MM.1S (cell line): Measurements from ENCODE around the gene MROH2A.

ENCODE experiments used
- DNase-seq: peaks from one replicate; pipeline ENCODE4 v3.0.0-alpha.2; 2015
- H2AFZ ChIP-seq: fragments of 300-600 bp; sonication (generic); 2 replicates; pipeline ENCODE4 v1.6.0; 2016; ENCODE audit warnings: antibody characterized with exemption, low read length
- H3F3A ChIP-seq: fragments of 300-600 bp; sonication (generic); 2 replicates; pipeline ENCODE4 v1.6.1; 2016; ENCODE audit warnings: mild to moderate bottlenecking, antibody characterized with exemption, low read length, moderate library complexity, mixed read lengths; ENCODE audit not compliant: insufficient read depth
- H3K27ac ChIP-seq: fragments of 300-600 bp; sonication (generic); 2 replicates; pipeline ENCODE4 v1.5.1; 2016; ENCODE audit warnings: mild to moderate bottlenecking, low read length
- H3K27me3 ChIP-seq: fragments of 300-600 bp; sonication (generic); replicated peaks from 2 replicates; pipeline ENCODE4 v1.6.0; 2016; ENCODE audit warnings: low read length; ENCODE audit not compliant: insufficient read depth
- H3K36me3 ChIP-seq: fragments of 300-600 bp; sonication (generic); replicated peaks from 2 replicates; pipeline ENCODE4 v1.6.1; 2016; ENCODE audit warnings: mild to moderate bottlenecking, low read length, mixed read lengths; ENCODE audit not compliant: insufficient read depth
- H3K4me1 ChIP-seq: fragments of 300-600 bp; sonication (generic); 2 replicates; pipeline ENCODE4 v1.6.1; 2016; ENCODE audit warnings: low read length, mixed read lengths
- H3K4me2 ChIP-seq: fragments of 300-600 bp; sonication (generic); 2 replicates; pipeline ENCODE4 v1.6.0; 2016; ENCODE audit warnings: low read depth, low read length
- H3K4me3 ChIP-seq: fragments of 300-600 bp; sonication (generic); 2 replicates; pipeline ENCODE4 v1.5.1; 2016; ENCODE audit warnings: low read length, mixed read lengths
- H3K79me2 ChIP-seq: fragments of 300-600 bp; sonication (generic); 2 replicates; pipeline ENCODE4 v1.6.1; 2016; ENCODE audit warnings: mixed run types, low read length, mixed read lengths
- H3K9ac ChIP-seq: fragments of 300-600 bp; sonication (generic); 2 replicates; pipeline ENCODE4 v1.6.1; 2016; ENCODE audit warnings: low read length, mixed read lengths
- H3K9me2 ChIP-seq: fragments of 300-600 bp; sonication (generic); replicated peaks from 2 replicates; pipeline ENCODE4 v1.6.1; 2016; ENCODE audit warnings: mild to moderate bottlenecking, low read length, mixed read lengths; ENCODE audit not compliant: insufficient read depth
- H3K9me3 ChIP-seq: fragments of 300-600 bp; sonication (generic); replicated peaks from 2 replicates; pipeline ENCODE4 v1.6.1; 2016; ENCODE audit warnings: mild to moderate bottlenecking, low read length, mixed read lengths; ENCODE audit not compliant: insufficient read depth
- H4K20me1 ChIP-seq: fragments of 300-600 bp; sonication (generic); 2 replicates; pipeline ENCODE4 v1.6.1; 2016; ENCODE audit warnings: mild to moderate bottlenecking, low read length, moderate library complexity, mixed read lengths; ENCODE audit not compliant: insufficient read depth
- EZH2 ChIP-seq: fragments of 300-600 bp; sonication (generic); optimal IDR thresholded peaks from 2 replicates; pipeline ENCODE3; 2017; ENCODE audit warnings: low read depth, mild to moderate bottlenecking, antibody characterized with exemption, low read length, mixed read lengths
- EZH2phosphoT487 ChIP-seq: fragments of 300-600 bp; sonication (generic); IDR thresholded peaks from 2 replicates; pipeline ENCODE4 v1.6.1; 2018; ENCODE audit warnings: antibody characterized with exemption, low read length
- TF ChIP-seq, protein P1 (sequence below): fragments of 300-600 bp; sonication (generic); IDR thresholded peaks from 2 replicates; pipeline ENCODE4 v1.5.1; 2016; ENCODE audit warnings: antibody characterized with exemption, low read length, mixed read lengths

MROH2A gene

DNA sequence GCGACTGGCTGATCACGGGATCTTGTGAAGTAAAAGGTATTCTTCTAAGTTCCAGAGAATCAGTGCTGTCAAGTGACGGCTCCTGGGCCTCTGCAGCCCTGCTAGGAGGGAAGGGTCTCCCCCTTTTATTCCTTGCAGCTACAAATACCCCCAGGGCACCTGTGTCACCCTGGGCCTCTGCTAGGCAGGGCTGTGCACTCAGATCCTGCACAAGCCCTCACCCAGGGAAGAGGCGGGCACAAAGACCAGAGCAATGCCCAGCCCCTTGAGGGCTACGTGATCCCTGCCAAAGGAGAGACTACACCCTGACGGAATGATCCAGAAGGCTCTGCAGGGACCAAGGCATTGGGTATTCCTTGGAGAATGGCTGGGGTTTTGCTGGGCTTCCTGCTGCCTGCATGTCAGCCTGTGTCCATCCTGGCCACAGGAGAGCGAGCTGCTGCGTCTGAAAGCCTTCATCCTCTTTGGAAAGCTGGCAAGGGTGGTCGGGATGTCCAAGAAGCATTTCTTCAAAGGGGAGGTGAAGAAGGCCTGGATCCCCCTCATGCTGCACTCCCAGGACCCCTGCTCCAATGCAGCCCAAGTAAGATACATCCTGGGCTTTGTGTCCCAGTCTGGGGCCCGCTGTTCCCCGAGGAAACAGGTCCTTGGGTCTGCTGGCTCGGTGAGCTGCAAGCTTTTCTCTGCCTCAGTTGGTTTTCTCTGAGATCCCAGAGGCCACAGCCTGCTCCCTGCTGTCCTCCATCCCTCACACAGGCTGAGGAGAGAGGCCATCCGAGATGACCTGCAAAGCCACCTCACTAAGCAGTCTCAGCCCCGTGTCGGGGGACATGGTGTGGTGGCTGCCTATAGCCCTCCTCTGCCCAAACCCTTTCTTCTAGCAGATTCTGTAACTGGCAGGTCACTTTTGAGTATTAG is 51.3 kb downstream of the MROH2A start:
- no peaks in the 10 kb centered on the region for H3K9me3 ChIP-seq
- no peak overlapping the region for H2AFZ ChIP-seq
- H3K4me1 ChIP-seq: no peaks in the 10 kb centered on the region
- no peaks in the 10 kb centered on the region for H4K20me1 ChIP-seq
- no peak for DNase-seq
- TF ChIP-seq EZH2 (no peak), EZH2phosphoT487 (no peak)
- TF ChIP-seq, protein P1, sequence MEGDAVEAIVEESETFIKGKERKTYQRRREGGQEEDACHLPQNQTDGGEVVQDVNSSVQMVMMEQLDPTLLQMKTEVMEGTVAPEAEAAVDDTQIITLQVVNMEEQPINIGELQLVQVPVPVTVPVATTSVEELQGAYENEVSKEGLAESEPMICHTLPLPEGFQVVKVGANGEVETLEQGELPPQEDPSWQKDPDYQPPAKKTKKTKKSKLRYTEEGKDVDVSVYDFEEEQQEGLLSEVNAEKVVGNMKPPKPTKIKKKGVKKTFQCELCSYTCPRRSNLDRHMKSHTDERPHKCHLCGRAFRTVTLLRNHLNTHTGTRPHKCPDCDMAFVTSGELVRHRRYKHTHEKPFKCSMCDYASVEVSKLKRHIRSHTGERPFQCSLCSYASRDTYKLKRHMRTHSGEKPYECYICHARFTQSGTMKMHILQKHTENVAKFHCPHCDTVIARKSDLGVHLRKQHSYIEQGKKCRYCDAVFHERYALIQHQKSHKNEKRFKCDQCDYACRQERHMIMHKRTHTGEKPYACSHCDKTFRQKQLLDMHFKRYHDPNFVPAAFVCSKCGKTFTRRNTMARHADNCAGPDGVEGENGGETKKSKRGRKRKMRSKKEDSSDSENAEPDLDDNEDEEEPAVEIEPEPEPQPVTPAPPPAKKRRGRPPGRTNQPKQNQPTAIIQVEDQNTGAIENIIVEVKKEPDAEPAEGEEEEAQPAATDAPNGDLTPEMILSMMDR: no peak
- no peak overlapping the region for H3K9ac ChIP-seq
- H3K36me3 ChIP-seq: no peaks in the 10 kb centered on the region
- H3K4me2 ChIP-seq: no peak overlapping the region
- no peaks in the 10 kb centered on the region for H3K9me2 ChIP-seq
- H3K27ac ChIP-seq: no peak overlapping the region
- no peaks in the 10 kb centered on the region for H3K27me3 ChIP-seq
- no peak overlapping the region for H3K4me3 ChIP-seq
- no peaks in the 10 kb centered on the region for H3K79me2 ChIP-seq
- H3F3A ChIP-seq: no peaks in the 10 kb centered on the region

DNA sequence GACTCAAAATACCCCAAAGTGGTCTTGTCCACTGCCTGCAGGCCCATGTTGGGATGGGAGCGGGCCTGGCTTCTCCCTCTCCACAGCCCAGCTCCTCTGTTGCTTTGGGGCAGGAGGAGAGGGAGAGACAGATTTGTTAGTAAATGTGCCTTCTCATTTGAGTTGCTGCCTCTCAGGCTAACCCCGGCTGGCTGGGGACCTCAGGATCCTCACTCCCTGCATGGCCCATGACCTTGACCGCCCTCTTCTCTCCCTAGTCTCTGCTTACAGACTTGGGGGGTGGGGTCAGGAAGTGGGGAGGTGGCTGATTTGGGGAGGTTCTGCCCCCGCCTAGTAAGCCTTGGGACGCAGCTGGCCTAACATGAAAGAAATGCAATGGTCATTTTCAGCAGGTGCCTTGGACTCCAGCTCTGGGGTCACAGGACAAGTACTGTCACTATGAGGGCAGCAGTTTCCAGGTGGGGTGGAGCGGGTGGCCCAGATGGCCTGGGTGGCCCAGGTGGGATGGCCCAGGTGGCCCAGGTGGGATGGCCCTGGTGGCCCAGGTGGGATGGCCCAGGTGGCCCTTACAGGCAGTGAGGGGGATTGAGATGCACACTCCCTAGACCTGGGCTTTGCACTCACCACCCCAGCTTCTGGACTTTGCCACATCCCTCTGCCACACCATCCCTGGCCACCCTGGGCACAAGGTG is 52.1 kb downstream of the MROH2A start:
- no peaks in the 10 kb centered on the region for H3K4me1 ChIP-seq
- H3K9me2 ChIP-seq: no peaks in the 10 kb centered on the region
- H3K9ac ChIP-seq: no peak overlapping the region

DNA sequence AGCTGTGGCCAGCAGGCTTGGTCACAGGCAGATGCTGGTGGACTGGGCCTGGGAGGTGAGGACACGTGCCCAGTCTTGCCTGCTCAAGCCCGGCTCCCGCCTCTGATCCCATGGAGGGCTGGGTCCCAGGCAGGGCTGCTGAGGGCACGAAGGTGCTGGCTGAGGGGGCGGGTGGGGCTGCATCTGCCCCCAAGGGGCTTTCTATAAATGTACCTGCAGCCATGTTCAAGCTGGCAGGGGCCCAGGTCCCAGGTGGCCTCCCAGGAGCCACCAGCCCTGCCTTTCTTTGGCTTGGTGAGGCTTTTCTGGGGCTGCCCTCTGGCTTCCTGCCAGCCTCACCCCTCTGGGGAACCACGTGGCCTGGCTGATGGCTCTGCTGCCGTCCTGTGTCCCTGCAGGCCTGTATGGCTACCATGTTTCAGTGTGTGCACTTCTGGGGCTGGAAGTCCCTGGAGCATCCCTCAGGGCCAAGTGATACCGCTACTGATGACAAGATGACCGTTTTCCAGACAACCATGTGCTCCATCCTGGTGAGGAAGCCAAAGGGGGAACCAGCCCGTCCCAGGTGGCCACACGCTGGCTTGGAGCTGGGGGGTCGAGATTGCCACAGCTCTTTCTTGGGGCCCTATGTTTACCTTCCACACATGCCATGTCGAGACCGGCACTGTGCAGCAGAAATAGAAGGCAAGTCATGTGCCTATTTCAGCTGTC is 53.0 kb downstream of the MROH2A start:
- no peak overlapping the region for H3K9ac ChIP-seq
- 0 out of 2 replicates have a peak, but pooled peaks cover under 1% of the 10 kb centered on the region for H3K36me3 ChIP-seq
- H3K27me3 ChIP-seq: no peaks in the 10 kb centered on the region
- no peaks in the 10 kb centered on the region for H3K4me1 ChIP-seq
- H3K9me3 ChIP-seq: no peaks in the 10 kb centered on the region
- no peak overlapping the region for H3K4me3 ChIP-seq
- H2AFZ ChIP-seq: no peak overlapping the region
- H4K20me1 ChIP-seq: no peaks in the 10 kb centered on the region
- no peaks in the 10 kb centered on the region; the same call in 1 of the 2 replicates for H3K79me2 ChIP-seq
- TF ChIP-seq EZH2phosphoT487 (no peak), EZH2 (no peak)
- TF ChIP-seq, protein P1: no peak
- H3K4me2 ChIP-seq: no peak overlapping the region
- H3K9me2 ChIP-seq: no peaks in the 10 kb centered on the region
- no peak for DNase-seq
- H3K27ac ChIP-seq: no peak overlapping the region
- H3F3A ChIP-seq: no peaks in the 10 kb centered on the region; the same call in 1 of the 2 replicates

More for the DNA sequence above, 52.1 kb downstream of the MROH2A start:
- Histone ChIP-seq H4K20me1 (no peaks in the 10 kb centered on the region), H3K36me3 (no peaks in the 10 kb centered on the region), H3K4me2 (no peak overlapping the region), H3K27me3 (no peaks in the 10 kb centered on the region), H3K79me2 (no peaks in the 10 kb centered on the region), H3K9me3 (no peaks in the 10 kb centered on the region), H3K4me3 (no peak overlapping the region), H3K27ac (no peak overlapping the region), H2AFZ (no peak overlapping the region), H3F3A (no peaks in the 10 kb centered on the region; the same call in 1 of the 2 replicates)
- TF ChIP-seq, protein P1: no peak
- no peak for DNase-seq
